ENCODE measurements around the gene USH2A. TPM values are rescaled to one million over a fixed set of nuclear protein-coding genes. Genes with fewer than 3 reads are reported as not detected.

The USH2A gene
- total RNA-seq, 1 experiment from 2014 or later: not detected

DNA sequence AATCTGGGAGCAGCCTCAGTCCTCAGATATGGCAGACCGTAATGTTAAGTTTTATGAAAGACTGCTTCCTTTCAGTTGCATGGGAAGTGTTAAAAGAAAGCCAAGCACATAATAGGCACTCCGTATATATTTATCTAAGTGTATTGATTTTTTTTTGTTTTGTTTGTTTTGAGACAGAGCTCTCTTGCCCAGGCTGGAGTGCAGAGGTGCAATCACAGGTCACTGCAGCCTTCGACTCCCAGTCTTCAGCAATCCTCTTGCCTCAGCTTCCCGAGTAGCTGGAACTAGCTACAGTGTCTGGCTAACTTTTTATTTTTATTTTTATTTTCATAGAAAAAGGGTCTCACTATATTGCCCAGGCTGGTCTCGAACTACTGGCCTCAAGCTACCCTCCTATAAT, 341.8 kb downstream of the USH2A start:
- H3K4me1 ChIP-seq (ENCODE audit: control insufficient read depth in 1 of 2, insufficient read depth in 2 of 2, low read length in 2 of 2): no peaks in the 10 kb centered on the region
- no peak overlapping the region for H2AFZ ChIP-seq (ENCODE audit: low read depth, low read length, poor library complexity, severe bottlenecking)
- CTCF ChIA-PET: no interaction called here
- no peak for DNase-seq (ENCODE audit: low read depth, low spot score)
- H3K4me2 ChIP-seq (ENCODE audit: low read length): no peak overlapping the region
- no peak for ATAC-seq
- H3K9me2 ChIP-seq (ENCODE audit: insufficient read depth): no peaks in the 10 kb centered on the region
- no peak overlapping the region for H3K4me3 ChIP-seq (replicated peaks in 1 of 2; ENCODE audit: low read depth in 1 of 2, low read length in 2 of 2)
- intact Hi-C loops (cut with micrococcal nuclease): no loop called here
- no peaks in the 10 kb centered on the region for H3K9me3 ChIP-seq (ENCODE audit: control insufficient read depth in 1 of 2, insufficient read depth in 1 of 2, low read depth in 1 of 2, low read length in 2 of 2)
- POLR2A ChIA-PET: no interaction called here
- no peaks in the 10 kb centered on the region for H3K36me3 ChIP-seq (ENCODE audit: control insufficient read depth in 1 of 2, insufficient read depth in 2 of 2, low read length in 2 of 2)
- TF ChIP-seq, protein P1, sequence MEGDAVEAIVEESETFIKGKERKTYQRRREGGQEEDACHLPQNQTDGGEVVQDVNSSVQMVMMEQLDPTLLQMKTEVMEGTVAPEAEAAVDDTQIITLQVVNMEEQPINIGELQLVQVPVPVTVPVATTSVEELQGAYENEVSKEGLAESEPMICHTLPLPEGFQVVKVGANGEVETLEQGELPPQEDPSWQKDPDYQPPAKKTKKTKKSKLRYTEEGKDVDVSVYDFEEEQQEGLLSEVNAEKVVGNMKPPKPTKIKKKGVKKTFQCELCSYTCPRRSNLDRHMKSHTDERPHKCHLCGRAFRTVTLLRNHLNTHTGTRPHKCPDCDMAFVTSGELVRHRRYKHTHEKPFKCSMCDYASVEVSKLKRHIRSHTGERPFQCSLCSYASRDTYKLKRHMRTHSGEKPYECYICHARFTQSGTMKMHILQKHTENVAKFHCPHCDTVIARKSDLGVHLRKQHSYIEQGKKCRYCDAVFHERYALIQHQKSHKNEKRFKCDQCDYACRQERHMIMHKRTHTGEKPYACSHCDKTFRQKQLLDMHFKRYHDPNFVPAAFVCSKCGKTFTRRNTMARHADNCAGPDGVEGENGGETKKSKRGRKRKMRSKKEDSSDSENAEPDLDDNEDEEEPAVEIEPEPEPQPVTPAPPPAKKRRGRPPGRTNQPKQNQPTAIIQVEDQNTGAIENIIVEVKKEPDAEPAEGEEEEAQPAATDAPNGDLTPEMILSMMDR (IDR thresholded peaks at IDR 0.05 in 2 of 3, conservative IDR thresholded peaks at IDR 0.05 in 1 of 3; ENCODE audit: borderline replicate concordance in 1 of 3, insufficient read depth in 1 of 3, low read depth in 2 of 3, low read length in 2 of 3): no peak
- TF ChIP-seq ZFX (IDR thresholded peaks at IDR 0.05): no peak
- no TSS peak for BruUV-seq (replicated peaks)
- H3K27me3 ChIP-seq (ENCODE audit: insufficient read depth, low read length): no peaks in the 10 kb centered on the region
- no peak overlapping the region for H3K27ac ChIP-seq (ENCODE audit: low read depth, low read length)
- no peaks in the 10 kb centered on the region for H3K79me2 ChIP-seq (ENCODE audit: insufficient read depth, low read length)
- H4K20me1 ChIP-seq (ENCODE audit: insufficient read depth): no peaks in the 10 kb centered on the region
- RAD21 ChIA-PET (ENCODE audit: low non-redundant PET in 1 of 2, low total read pairs in 2 of 2, uncharacterized antibody in 2 of 2, unreplicated experiment in 2 of 2): no interaction called here
- no peak overlapping the region for H3K9ac ChIP-seq (ENCODE audit: low read length)

DNA sequence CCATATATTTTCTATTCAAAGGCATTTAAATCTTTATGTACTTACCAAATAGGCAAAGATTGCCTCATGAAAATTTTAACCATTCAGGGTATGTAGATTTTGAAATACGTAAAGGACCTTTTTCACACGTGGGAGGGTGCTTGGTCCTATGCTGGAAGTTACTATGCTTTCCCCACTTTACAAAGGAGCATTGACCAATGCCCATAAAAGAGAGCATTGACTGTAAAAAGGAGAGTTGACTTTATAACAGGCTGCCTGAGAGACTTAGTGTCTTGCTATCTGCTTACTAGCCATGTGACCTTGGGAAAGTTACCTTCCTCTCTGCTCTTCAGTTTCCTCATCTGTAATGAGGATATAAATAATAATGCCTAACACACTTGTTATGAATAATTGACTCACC, 346.5 kb downstream of the USH2A start:
- H3K9me3 ChIP-seq (ENCODE audit: control insufficient read depth in 1 of 2, insufficient read depth in 1 of 2, low read depth in 1 of 2, low read length in 2 of 2): no peaks in the 10 kb centered on the region
- H3K79me2 ChIP-seq (ENCODE audit: insufficient read depth, low read length): no peaks in the 10 kb centered on the region
- H3K27me3 ChIP-seq (ENCODE audit: insufficient read depth, low read length): no peaks in the 10 kb centered on the region
- H2AFZ ChIP-seq (ENCODE audit: low read depth, low read length, poor library complexity, severe bottlenecking): no peak overlapping the region
- no peaks in the 10 kb centered on the region for H3K9me2 ChIP-seq (ENCODE audit: insufficient read depth)
- no peak overlapping the region for H3K27ac ChIP-seq (ENCODE audit: low read depth, low read length)
- TF ChIP-seq ZFX (IDR thresholded peaks at IDR 0.05): no peak
- no peak for TF ChIP-seq CBX3 (IDR thresholded peaks at IDR 0.05; ENCODE audit: low read depth)
- no peak for TF ChIP-seq CEBPB (IDR thresholded peaks at IDR 0.05; ENCODE audit: low read depth)
- TF ChIP-seq RAD21 (IDR thresholded peaks at IDR 0.05; ENCODE audit: low read depth): no peak
- TF ChIP-seq ZNF274 (IDR thresholded peaks at IDR 0.05; ENCODE audit: low read depth, low read length): no peak
- TF ChIP-seq FOSL1 (IDR thresholded peaks at IDR 0.05; ENCODE audit: low read depth): no peak
- TF ChIP-seq YY1 (IDR thresholded peaks at IDR 0.05; ENCODE audit: extremely low read depth, insufficient replicate concordance, low read depth, low read length): no peak
- TF ChIP-seq EZH2 (IDR thresholded peaks at IDR 0.05): no peak
- TF ChIP-seq, protein P2, sequence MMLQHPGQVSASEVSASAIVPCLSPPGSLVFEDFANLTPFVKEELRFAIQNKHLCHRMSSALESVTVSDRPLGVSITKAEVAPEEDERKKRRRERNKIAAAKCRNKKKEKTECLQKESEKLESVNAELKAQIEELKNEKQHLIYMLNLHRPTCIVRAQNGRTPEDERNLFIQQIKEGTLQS (IDR thresholded peaks at IDR 0.05): no peak
- no peak for TF ChIP-seq EZH2phosphoT487 (IDR thresholded peaks at IDR 0.05; ENCODE audit: borderline replicate concordance)
- TF ChIP-seq, protein P3, sequence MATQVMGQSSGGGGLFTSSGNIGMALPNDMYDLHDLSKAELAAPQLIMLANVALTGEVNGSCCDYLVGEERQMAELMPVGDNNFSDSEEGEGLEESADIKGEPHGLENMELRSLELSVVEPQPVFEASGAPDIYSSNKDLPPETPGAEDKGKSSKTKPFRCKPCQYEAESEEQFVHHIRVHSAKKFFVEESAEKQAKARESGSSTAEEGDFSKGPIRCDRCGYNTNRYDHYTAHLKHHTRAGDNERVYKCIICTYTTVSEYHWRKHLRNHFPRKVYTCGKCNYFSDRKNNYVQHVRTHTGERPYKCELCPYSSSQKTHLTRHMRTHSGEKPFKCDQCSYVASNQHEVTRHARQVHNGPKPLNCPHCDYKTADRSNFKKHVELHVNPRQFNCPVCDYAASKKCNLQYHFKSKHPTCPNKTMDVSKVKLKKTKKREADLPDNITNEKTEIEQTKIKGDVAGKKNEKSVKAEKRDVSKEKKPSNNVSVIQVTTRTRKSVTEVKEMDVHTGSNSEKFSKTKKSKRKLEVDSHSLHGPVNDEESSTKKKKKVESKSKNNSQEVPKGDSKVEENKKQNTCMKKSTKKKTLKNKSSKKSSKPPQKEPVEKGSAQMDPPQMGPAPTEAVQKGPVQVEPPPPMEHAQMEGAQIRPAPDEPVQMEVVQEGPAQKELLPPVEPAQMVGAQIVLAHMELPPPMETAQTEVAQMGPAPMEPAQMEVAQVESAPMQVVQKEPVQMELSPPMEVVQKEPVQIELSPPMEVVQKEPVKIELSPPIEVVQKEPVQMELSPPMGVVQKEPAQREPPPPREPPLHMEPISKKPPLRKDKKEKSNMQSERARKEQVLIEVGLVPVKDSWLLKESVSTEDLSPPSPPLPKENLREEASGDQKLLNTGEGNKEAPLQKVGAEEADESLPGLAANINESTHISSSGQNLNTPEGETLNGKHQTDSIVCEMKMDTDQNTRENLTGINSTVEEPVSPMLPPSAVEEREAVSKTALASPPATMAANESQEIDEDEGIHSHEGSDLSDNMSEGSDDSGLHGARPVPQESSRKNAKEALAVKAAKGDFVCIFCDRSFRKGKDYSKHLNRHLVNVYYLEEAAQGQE (IDR thresholded peaks at IDR 0.05; ENCODE audit: low read depth): no peak
- TF ChIP-seq EGR1 (IDR thresholded peaks at IDR 0.05; ENCODE audit: low read depth): no peak
- TF ChIP-seq, protein P4, sequence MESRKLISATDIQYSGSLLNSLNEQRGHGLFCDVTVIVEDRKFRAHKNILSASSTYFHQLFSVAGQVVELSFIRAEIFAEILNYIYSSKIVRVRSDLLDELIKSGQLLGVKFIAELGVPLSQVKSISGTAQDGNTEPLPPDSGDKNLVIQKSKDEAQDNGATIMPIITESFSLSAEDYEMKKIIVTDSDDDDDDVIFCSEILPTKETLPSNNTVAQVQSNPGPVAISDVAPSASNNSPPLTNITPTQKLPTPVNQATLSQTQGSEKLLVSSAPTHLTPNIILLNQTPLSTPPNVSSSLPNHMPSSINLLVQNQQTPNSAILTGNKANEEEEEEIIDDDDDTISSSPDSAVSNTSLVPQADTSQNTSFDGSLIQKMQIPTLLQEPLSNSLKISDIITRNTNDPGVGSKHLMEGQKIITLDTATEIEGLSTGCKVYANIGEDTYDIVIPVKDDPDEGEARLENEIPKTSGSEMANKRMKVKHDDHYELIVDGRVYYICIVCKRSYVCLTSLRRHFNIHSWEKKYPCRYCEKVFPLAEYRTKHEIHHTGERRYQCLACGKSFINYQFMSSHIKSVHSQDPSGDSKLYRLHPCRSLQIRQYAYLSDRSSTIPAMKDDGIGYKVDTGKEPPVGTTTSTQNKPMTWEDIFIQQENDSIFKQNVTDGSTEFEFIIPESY (IDR thresholded peaks at IDR 0.05; ENCODE audit: extremely low read depth, insufficient replicate concordance, low read length): no peak
- ChIA-PET RAD21 (ENCODE audit: low non-redundant PET in 1 of 2, low total read pairs in 2 of 2, uncharacterized antibody in 2 of 2, unreplicated experiment in 2 of 2) (no interaction called here), POLR2A (no interaction called here), CTCF (no interaction called here)
- no peaks in the 10 kb centered on the region for H4K20me1 ChIP-seq (ENCODE audit: insufficient read depth)
- no peak overlapping the region for H3K9ac ChIP-seq (ENCODE audit: low read length)
- DNase-seq (ENCODE audit: low read depth, low spot score) (no peak), ATAC-seq (no peak)
- no peaks in the 10 kb centered on the region for H3K36me3 ChIP-seq (ENCODE audit: control insufficient read depth in 1 of 2, insufficient read depth in 2 of 2, low read length in 2 of 2)
- no peak overlapping the region for H3K4me3 ChIP-seq (replicated peaks in 1 of 2; ENCODE audit: low read depth in 1 of 2, low read length in 2 of 2)
- intact Hi-C loops (cut with micrococcal nuclease): no loop called here
- no peaks in the 10 kb centered on the region for H3K4me1 ChIP-seq (ENCODE audit: control insufficient read depth in 1 of 2, insufficient read depth in 2 of 2, low read length in 2 of 2)
- H3K4me2 ChIP-seq (ENCODE audit: low read length): no peak overlapping the region
- BruUV-seq (replicated peaks): no TSS peak

Data from HCT116 (cell line).